Progenitor cell of endocrine pancreas (in vitro differentiated cells): Measurements from ENCODE around the gene HPCA. TPM values are rescaled to one million over a fixed set of nuclear protein-coding genes. Genes with fewer than 3 reads are reported as not detected.

Source experiments
- DNase-seq: peaks from one replicate; pipeline ENCODE4 v3.0.0; 2021; ENCODE audit warnings: low spot score; ENCODE audit not compliant: unreplicated experiment
- H3K27ac Mint-ChIP-seq: 2 replicates; pipeline ENCODE4 v1.8.0; 2021; ENCODE audit warnings: mild to moderate bottlenecking, moderate library complexity, mixed read lengths
- H3K27me3 Mint-ChIP-seq: 2 replicates; pipeline ENCODE4 v1.8.0; 2021; ENCODE audit warnings: mixed read lengths
- H3K36me3 Mint-ChIP-seq: 2 replicates; pipeline ENCODE4 v1.8.0; 2022; ENCODE audit warnings: mixed read lengths; ENCODE audit not compliant: insufficient read depth
- H3K4me1 Mint-ChIP-seq: 2 replicates; pipeline ENCODE4 v1.8.0; 2021; ENCODE audit warnings: low read depth, mixed read lengths
- H3K4me3 Mint-ChIP-seq: 2 replicates; pipeline ENCODE4 v1.8.0; 2021; ENCODE audit warnings: low read depth, mild to moderate bottlenecking, moderate library complexity, mixed read lengths
- H3K9me3 Mint-ChIP-seq: 2 replicates; pipeline ENCODE4 v1.8.0; 2021; ENCODE audit warnings: low read depth, mixed read lengths
- CTCF ChIP-seq: fragments of 200-600 bp; sonication (generic); IDR thresholded peaks from one replicate; pipeline ENCODE4 v1.5.0; 2021; ENCODE audit warnings: antibody characterized with exemption, mild to moderate bottlenecking; ENCODE audit not compliant: unreplicated experiment
- total RNA-seq: library from RNA; stranded (reverse); gene quantifications from 2 replicates; pipeline ENCODE4 v1.2.1, GENCODE V29; 2021

The HPCA gene
- total RNA-seq, 1 donor from 2014 or later: 0.96 TPM

- no peak overlapping the region for H3K4me3 Mint-ChIP-seq
- DNase-seq: no peak
- H3K27me3 Mint-ChIP-seq: peaks cover 38% of the 10 kb centered on the region
- no peak overlapping the region for H3K27ac Mint-ChIP-seq
- TF ChIP-seq CTCF: no peak
- H3K9me3 Mint-ChIP-seq: no peaks in the 10 kb centered on the region
- peaks cover 11% of the 10 kb centered on the region for H3K4me1 Mint-ChIP-seq
- no peaks in the 10 kb centered on the region for H3K36me3 Mint-ChIP-seq
Observed at GRCh38 chr1:32920833-32921232, 34.5 kb downstream of the HPCA start.

- Mint-ChIP-seq H3K27me3 (peaks cover 52% of the 10 kb centered on the region), H3K27ac (peak overlapping the region; percentile 63), H3K4me3 (peak overlapping the region; percentile 36), H3K9me3 (no peaks in the 10 kb centered on the region), H3K4me1 (peaks cover 19% of the 10 kb centered on the region), H3K36me3 (no peaks in the 10 kb centered on the region)
- peak; percentile 30 for TF ChIP-seq CTCF
- DNase-seq: peak; percentile 45
Observed at GRCh38 chr1:32924881-32925344, 38.6 kb downstream of the HPCA start.

GRCh38 chr1:32925403-32926162, 39.3 kb downstream of the HPCA start:
- no peak for DNase-seq
- peaks cover 50% of the 10 kb centered on the region for H3K27me3 Mint-ChIP-seq
- no peak for TF ChIP-seq CTCF
- H3K36me3 Mint-ChIP-seq: no peaks in the 10 kb centered on the region
- H3K4me1 Mint-ChIP-seq: peaks cover 19% of the 10 kb centered on the region
- H3K9me3 Mint-ChIP-seq: no peaks in the 10 kb centered on the region
- peak overlapping the region; percentile 85 for H3K27ac Mint-ChIP-seq
- H3K4me3 Mint-ChIP-seq: peak overlapping the region; percentile 36

- TF ChIP-seq CTCF: no peak
- Mint-ChIP-seq H3K27me3 (peaks cover 50% of the 10 kb centered on the region), H3K9me3 (no peaks in the 10 kb centered on the region), H3K4me3 (no peak overlapping the region), H3K27ac (no peak overlapping the region), H3K36me3 (no peaks in the 10 kb centered on the region), H3K4me1 (peaks cover 19% of the 10 kb centered on the region)
- no peak for DNase-seq
Observed at GRCh38 chr1:32926562-32926961, 40.3 kb downstream of the HPCA start.

- TF ChIP-seq CTCF: no peak
- H3K27ac Mint-ChIP-seq: no peak overlapping the region
- peaks cover 50% of the 10 kb centered on the region for H3K27me3 Mint-ChIP-seq
- H3K36me3 Mint-ChIP-seq: no peaks in the 10 kb centered on the region
- no peak for DNase-seq
- H3K4me3 Mint-ChIP-seq: no peak overlapping the region
- peaks cover 19% of the 10 kb centered on the region for H3K4me1 Mint-ChIP-seq
- H3K9me3 Mint-ChIP-seq: no peaks in the 10 kb centered on the region
Observed at GRCh38 chr1:32927441-32927840, 41.1 kb downstream of the HPCA start.
